NCI-H146 treated with DMSO at 0.1 percent for 48 hours (cell line): ENCODE data around the gene SPTAN1.

Experiments used
- DNase-seq: peaks from one replicate; lab custom pipeline; 2025; ENCODE audit not compliant: unreplicated experiment; lab: John Stamatoyannopoulos, UW

SPTAN1 gene

DNA sequence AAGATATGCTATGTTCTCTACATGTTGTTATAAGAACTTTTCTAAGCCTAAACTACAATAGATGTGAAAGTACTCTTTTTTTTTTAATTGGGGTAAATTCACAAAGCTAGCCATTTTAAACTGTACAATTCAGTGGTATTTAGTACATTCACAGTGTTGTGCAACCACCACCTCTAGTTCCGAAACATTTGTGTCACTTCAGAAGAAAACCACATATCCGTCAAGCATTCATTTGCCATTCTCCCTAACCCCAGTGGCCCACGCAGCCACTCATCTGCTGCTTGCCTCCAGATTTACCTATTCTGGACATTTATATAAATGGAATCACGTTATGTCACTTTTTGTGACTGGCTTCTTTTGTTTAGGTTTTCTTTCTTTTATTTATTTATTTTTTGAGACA lies 43.1 kb downstream of the SPTAN1 start:
- DNase-seq = no peak

DNA sequence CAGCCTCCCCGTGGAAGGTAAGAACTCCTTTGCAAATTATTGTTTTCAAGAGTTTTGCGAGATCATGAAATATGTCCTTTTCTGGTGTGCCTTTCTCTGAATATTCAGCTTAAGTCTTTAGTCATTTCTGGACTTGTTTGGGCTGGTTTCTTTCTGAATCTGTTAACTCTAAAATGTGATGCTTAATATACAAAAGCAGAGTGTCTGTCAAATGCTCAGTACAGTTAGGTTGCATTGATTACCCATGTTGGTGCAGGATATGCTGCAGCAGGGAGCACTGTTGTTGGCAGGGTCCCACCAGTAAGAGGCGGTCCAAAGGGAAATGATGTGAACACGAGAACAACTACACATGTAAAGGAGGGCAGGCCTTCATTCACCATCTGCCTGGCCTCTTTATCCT lies 47.7 kb downstream of the SPTAN1 start:
- no peak for DNase-seq

DNA sequence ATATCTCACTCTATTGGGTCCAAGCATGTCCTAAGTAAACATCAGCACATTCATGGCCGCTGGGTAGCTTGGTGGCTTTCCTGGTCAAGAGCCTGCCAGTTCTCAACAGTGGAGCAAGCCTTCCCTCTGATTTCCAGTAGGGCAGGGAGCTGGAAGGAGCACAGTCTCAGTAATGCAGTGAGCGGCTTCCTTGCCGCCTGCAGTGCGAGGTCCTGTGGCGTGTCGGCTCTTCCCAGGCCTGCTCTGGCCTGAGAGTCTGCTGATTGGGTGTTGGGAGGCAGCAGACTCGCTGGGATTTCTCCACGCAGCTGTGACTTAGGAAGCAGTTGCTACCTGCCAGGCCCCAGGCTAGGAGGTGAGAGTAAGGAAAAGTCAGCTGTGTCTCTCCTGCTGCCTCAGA lies 51.3 kb downstream of the SPTAN1 start:
- no peak for DNase-seq

DNA sequence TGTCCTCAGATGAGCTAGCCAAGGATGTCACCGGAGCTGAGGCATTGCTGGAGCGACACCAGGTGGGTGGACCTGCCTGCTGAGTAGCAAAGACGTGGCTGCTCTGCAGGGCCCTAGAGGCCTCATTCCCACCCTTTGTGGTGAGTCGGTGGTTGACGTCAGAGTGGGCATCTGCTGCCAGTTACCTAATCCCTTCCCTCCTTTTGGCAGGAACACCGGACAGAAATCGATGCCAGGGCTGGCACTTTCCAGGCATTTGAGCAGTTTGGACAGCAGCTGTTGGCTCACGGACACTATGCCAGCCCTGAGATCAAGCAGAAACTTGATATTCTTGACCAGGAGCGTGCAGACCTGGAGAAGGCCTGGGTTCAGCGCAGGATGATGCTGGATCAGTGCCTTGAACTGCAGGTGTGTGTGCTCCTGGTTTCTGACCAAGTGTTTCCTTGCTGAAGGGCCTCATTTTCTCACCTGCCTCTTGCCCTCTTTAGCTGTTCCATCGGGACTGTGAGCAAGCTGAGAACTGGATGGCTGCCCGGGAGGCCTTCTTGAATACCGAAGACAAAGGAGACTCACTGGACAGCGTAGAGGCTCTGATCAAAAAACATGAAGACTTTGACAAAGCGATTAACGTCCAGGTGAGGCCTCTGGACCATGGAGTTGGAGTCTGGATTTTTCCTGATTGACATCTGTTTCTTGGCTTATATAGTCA lies 55.4 kb downstream of the SPTAN1 start:
- DNase-seq = no peak

DNA sequence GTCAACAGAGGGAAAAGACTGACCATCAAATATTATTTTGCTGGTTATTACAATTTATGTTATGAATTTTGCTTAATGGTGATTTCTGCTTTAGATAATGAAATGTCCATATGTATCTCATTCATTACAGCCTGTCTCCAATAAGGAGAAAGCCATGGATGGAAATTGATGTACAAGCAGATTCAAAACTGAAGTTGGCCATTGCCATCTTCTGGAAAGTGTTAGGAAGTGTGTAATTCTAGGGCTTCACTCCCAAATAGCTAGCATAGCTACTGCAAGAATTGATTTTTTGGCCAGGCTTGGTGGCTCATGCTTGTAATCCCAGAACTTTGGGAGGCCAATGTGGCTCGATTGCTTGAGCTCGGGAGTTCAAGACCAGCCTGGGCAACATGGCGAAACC lies 58.5 kb downstream of the SPTAN1 start:
- DNase-seq = no peak

DNA sequence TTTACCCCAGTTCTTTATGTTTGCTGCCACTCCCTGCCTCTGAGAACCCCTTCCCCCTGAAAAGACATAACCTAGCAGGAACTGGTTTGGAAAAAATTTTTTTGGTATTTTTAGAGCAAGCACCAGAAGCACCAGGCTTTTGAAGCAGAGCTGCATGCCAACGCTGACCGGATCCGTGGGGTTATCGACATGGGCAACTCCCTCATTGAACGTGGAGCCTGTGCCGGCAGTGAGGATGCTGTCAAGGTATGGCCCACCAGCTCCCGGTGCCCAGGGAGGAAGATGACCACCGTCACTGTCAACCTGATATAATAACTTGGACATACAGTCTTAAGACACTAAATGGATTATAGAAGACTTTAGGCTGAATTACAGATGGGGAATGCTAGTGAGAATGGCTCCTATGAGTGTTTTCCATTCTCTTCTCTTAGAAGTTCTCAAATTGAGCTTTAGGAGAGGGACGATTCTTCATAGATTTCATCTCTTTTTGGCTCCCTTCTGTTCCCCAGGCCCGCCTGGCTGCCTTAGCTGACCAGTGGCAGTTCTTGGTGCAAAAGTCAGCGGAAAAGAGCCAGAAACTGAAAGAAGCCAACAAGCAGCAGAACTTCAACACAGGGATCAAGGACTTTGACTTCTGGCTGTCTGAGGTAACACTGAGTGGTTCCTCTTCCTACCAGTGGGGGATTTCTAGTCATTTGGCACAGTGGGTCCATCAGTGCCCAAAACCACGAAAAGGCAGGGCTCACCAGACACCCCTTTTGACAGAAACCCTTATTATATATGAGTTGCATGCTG lies 59.4 kb downstream of the SPTAN1 start:
- no peak for DNase-seq

DNA sequence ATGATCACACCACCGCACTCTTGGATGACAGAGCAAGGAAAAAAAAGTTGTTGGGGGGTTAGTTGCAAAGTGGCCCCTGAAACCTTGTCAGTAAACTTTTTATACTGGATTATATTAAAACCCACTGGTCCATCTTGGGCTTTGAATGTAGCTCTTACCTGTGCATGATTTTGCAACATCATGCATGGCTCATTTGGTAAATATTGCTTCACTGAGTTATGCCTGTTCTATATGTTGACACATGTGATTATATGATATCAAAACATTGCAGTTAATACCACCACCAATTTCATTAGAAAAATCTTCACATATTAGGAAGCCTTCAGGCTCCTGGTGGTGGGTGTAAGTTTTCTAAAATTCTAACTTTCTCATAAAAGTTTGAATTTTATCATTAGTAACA lies 62.3 kb downstream of the SPTAN1 start:
- no peak for DNase-seq

DNA sequence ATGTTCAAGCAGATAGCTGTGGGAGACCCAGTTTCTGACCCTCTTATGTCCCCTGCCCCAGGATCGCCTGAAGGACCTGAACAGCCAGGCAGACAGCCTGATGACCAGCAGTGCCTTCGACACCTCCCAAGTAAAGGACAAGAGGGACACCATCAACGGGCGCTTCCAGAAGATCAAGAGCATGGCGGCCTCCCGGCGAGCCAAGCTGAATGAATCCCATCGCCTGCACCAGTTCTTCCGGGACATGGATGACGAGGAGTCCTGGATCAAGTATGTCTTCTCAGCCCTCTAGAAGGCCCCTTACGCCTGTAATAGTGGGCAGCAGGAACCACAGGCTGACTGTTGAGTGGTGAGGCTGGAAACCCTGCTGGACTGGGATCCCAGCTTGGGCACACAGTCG lies 63.2 kb downstream of the SPTAN1 start:
- DNase-seq = no peak

DNA sequence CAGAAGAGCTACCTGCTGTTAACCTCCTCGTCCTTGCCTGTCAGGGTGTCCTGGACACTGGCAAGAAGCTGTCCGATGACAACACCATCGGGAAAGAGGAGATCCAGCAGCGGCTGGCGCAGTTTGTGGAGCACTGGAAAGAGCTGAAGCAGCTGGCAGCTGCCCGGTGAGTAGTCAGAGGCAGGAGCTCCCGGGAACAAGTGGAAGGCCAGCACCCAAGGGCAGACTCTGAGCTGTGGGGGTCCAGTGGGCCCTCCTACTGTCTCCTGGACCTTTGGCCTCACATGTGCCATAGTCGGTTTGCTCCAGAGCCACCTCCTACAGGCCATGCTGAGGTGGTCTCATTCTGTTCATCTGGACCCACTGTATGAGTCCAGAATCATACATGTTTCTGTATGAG lies 65.6 kb downstream of the SPTAN1 start:
- no peak for DNase-seq

DNA sequence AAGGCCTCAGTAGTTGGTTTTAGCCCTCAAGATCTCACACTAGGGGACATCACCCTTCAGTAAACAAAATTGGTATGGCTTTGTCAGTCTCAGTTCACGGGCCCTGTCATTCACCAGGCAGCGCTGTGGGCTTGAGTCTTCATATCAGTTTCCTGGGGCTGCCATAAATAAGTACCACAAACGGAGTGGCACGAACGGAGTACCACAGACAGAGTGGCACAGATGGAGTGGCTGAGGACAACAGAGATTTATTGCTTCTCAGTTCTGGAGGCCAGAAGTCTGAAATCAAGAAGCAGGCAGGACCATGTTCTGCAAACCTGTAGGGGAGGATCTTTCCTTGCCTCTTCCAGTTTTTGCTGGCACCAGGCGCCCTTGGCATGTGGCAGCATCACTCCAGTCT lies 66.7 kb downstream of the SPTAN1 start:
- no peak for DNase-seq

DNA sequence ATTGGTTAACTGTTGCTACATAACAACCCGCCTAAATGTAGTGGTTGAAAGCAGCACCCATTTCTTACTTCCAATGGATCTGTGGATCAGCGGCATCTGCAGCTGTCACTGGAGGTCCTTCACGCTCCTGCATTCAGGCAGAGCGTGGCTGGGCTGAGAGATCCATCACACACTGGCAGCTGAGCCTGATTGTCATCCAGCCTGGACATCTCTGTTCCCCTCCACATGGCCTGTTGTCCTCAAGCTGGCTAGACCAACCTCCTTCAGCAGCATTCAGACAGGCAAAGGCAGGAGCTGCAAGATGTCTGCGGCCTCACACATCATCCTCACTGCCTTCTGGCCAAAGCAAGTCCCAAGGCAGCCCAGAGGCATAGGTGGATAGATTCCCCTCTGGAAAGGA lies 67.4 kb downstream of the SPTAN1 start:
- DNase-seq = no peak

DNA sequence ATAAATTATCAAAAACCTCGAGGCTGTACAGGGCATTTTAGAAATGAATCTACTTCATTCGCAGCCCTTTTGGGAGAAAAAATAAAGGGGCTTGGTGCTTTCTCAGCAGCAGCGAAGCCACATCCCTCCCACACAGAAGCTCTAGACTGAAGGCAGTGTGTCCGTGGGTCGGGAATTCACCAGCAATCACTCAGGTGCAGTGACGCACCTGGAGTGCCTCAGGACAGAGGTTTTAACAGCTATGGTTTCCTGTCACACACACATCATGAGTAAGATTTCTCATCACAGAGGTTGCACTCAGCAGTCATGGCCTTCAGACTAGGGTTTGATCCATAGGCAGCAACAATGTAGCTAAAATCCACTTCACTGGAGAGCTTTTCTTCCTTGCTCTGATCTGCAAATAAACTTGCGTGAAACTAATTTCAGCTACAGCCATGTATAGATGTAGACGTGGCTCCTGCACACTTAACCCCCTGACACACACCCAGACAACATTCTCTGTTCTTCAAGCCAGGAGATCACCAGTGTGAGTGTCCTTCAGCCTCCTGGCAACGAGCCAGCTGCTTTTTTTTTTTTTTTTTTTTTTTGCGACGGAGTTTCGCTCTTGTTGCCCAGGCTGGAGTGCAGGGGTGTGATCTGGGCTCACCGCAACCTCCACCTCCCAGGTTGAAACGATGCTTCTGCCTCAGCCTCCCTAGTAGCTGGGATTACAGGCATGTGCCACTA lies 69.5 kb downstream of the SPTAN1 start:
- no peak for DNase-seq

DNA sequence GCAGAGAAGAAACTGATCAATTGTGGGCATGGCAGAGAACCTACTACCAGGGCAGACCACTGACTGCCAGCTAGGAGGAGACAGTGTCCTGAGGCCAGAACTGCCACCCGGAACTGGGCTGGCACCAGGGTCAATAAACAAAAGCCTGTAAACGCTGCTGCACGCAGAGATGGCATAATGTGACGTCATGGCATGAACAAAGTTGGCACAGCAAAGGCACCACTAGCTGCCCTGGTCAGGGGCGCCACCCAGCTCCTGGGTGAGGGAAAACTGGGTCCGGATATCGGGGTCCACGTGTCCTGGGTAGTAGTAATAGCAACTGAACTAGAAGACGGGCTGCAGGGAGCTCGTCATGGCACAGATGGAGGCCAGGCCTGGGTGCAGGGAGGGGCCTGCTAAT lies 72.2 kb downstream of the SPTAN1 start:
- no peak for DNase-seq

DNA sequence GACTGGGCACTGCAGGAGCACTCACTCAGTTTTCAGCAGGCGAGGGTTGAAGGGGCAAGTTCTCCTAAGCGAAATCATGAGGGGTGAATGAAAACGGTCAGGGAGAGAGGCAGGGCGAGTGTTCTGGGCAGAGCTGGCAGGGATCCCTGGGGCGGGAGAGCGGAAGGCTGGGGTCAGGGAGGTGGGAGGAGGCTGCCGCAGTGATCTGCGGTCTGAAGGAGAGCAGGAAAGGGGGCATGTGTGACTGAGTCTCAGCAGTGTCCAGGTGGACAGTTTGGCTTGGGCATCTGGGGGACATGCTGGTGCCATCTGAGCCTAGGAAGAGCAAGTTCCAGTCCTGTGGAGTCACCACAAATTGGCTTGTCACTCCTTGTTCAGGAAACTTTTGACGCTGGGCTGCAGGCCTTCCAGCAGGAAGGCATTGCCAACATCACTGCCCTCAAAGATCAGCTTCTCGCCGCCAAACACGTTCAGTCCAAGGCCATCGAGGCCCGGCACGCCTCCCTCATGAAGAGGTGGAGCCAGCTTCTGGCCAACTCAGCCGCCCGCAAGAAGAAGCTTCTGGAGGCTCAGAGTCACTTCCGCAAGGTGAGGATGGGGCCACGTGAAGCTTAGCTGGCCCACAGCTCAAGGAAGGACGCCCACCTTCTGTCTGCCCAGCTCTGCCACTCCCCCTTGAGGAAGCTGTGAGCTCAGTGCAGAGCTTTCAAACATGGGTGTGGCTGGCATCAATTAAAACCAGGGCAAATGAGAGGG lies 73.2 kb downstream of the SPTAN1 start:
- DNase-seq = no peak

DNA sequence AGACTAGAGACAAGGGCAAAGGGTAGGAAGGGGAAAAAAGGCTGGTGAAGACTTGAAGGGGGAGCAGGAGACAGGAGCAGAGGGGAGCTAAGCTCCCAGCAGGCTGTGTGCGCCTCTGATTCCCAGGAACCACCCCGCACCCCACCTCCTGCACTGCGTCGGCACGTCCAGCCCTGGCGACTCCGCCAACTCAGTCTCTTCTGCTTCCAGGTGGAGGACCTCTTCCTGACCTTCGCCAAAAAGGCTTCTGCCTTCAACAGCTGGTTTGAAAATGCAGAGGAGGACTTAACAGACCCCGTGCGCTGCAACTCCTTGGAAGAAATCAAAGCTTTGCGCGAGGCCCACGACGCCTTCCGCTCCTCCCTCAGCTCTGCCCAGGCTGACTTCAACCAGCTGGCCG lies 73.8 kb downstream of the SPTAN1 start:
- no peak for DNase-seq

DNA sequence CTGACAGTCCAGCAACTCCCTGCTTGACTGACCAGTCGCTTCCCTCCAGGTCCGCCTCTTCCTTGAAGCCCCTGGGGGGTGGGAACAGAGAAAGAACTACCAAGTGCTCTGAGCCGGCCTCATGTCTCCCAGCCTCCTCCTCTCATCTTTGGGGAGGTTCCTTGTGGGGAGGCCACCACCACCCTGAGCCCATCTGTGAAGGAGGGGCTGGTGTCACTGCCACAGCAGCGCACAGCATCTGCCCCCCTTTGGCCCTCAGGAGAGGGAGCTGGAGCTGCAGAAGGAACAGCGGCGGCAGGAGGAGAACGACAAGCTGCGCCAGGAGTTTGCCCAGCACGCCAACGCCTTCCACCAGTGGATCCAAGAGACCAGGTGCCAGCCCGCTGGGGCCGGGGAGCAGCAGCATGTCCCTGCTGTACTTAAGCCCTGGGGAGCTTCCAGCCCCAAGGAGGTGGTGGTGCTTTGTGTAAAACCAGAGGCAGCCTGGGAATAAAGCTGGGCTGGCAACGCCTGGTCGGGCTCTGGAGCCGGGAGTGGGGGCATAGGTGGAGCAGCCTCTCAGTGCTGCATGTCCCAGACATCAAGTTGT lies 74.8 kb downstream of the SPTAN1 start:
- DNase-seq = no peak

DNA sequence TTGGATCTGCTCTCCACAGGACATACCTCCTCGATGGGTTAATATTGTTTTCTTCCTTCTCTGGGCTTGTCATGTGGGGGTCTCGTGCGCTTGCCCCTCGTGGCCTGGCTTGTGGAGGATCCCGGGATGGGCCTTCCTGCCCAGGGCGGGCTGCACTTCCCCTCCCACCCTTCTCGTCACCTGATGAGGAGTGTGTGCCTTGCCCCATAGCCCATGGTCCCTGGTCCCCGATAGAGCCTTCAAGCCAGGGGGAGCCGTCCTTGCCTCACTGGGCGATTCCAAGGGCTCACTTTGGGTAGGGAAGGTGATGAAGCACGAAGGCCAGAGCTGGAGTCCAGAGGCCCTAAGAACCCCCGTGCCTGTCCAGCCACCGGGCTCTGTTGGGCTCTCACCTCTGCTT lies 75.5 kb downstream of the SPTAN1 start:
- DNase-seq = no peak

DNA sequence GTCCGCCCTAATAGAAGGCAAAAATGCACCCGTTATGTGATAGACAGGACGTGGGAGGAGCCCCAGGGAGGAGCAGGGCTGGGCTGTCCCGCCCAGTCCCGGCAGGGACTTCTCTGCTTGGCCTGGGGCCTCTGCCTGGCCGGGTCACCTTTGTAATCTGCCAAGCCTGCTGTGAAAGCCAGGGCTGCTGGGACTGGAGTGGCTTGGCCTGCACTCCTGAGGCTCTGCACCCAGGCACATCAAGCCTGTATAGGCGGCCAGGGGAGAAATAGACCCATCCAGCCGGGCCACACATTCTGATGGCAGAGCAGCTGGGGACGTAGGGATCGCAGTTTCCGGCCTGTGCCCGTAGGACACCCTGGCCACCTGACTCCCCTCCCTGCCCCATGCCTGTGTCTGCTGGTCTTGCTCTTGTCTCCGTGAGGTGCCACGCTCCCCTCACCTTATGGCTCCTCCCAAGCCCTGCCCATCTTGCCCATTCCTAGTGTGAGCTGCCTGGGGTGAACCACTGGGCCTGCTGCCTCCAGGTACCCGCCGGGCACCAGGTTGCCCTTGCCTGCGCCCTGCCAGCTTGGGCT lies 76.2 kb downstream of the SPTAN1 start:
- DNase-seq = no peak

DNA sequence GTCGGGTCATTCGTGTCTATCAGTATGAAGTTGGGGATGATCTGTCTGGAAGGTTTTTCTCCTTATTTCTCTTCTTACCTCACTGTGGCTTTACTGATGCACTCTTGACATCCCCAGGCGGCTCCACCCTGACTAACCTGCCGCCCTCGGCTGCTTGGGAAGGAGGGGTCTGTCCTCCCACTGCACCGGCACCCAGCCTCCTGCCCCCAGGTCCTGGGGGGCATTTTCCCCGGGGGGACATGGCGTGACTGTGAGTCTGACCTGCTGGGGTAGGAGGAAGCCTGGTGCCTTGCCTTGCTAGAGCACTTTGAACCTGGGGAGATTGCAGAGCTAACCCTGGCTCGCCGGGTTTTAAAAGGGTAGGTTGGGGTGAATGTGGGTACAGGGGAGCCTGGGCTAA lies 76.7 kb downstream of the SPTAN1 start:
- DNase-seq = no peak

DNA sequence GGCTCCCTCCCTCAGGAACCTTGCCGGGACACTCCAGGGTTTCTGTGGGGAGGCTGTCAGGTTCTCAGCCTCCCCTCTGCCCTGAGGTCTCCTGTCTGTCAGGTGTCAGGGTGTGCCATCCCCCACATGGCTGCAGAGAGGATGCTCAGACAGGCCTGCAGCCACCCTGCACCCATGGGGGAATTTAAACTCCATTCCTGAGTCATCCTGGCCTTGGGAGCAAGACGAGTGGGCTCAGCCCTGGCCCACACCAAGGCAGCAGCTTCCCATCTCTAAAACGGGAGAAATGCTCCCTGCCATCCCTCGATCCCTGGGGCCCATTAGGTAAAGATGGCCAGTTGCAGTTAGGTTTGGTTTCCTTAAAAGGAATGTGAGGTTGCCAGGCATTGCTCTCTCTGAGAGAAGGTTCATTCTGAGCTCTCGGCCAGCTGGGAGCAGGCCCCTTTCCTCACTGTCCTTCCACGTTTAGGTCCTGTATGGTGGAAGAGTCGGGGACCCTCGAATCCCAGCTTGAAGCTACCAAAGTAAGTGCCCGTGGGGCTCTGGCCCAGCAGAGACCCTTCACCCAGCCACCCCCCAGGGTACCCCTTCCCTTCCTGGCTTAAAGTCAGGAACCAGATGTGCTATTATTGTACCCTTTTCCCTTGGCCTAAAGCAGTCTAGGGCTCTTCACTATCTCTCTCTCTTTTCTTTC lies 77.6 kb downstream of the SPTAN1 start:
- DNase-seq = no peak
